IMR-90 (cell line): ENCODE data around the gene NEK5.

Experiments used
- BHLHE40 ChIP-seq: fragments of 150-350 bp; IDR thresholded peaks from 2 replicates; pipeline ENCODE4 v1.6.1; 2016; ENCODE audit warnings: mild to moderate bottlenecking, low read depth, low read length
- CEBPB ChIP-seq: IDR thresholded peaks from 2 replicates; pipeline ENCODE4 v1.6.1; 2012; ENCODE audit warnings: low read depth, low read length, improper control_type of control experiment
- POLR2A ChIP-seq: IDR thresholded peaks from 2 replicates; pipeline ENCODE4 v1.6.1; 2012; ENCODE audit warnings: mild to moderate bottlenecking, low read depth, low read length
- RAD21 ChIP-seq: IDR thresholded peaks from 2 replicates; pipeline ENCODE4 v1.6.1; 2012; ENCODE audit warnings: low read length, improper control_type of control experiment
- RCOR1 ChIP-seq: IDR thresholded peaks from 2 replicates; pipeline ENCODE4 v1.6.1; 2012; ENCODE audit warnings: mild to moderate bottlenecking, low read length, improper control_type of control experiment; ENCODE audit not compliant: insufficient replicate concordance
- RFX5 ChIP-seq: IDR thresholded peaks from 2 replicates; pipeline ENCODE4 v1.8.0; 2012; ENCODE audit warnings: low read depth, mild to moderate bottlenecking, low read length, moderate library complexity
- SMC3 ChIP-seq: fragments of 150-350 bp; IDR thresholded peaks from 2 replicates; pipeline ENCODE4 v1.6.1; 2016; ENCODE audit warnings: low read depth, mild to moderate bottlenecking, antibody characterized with exemption, low read length, moderate library complexity
- TF ChIP-seq, protein P1 (sequence below): conservative IDR thresholded peaks from 2 replicates; pipeline ENCODE4 v1.5.1; 2012; ENCODE audit warnings: mild to moderate bottlenecking, low read depth, low read length, improper control_type of control experiment
- TF ChIP-seq, protein P2 (sequence below): fragments of 150-350 bp; IDR thresholded peaks from 2 replicates; pipeline ENCODE4 v1.6.1; 2017; ENCODE audit warnings: mild to moderate bottlenecking, antibody characterized with exemption, low read length, low read depth
- TF ChIP-seq, protein P3 (sequence below): fragments of 150-350 bp; IDR thresholded peaks from 2 replicates; pipeline ENCODE4 v1.6.1; 2016; ENCODE audit warnings: low read depth, mild to moderate bottlenecking, low read length, moderate library complexity, borderline replicate concordance

DNA sequence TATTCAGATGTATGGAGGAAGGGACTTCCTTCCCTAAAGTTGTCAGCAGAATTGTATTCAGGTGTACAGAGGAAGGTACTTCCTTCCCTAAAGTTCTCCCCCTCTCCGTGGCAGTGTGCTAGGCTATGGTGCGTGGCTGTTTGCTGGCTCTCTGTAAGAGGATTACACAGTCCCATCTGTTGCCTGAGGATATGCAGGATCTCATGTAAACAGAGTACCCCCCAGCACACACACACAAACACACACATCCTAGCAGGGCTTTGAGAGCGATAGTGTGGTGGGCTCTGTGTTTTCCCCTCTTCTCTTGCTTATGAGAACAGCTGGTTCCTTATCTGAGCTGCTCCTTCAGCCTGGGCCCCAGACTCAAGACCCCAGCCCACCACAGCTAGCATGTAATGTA, 10.3 kb downstream of the NEK5 start:
- TF ChIP-seq, protein P1, sequence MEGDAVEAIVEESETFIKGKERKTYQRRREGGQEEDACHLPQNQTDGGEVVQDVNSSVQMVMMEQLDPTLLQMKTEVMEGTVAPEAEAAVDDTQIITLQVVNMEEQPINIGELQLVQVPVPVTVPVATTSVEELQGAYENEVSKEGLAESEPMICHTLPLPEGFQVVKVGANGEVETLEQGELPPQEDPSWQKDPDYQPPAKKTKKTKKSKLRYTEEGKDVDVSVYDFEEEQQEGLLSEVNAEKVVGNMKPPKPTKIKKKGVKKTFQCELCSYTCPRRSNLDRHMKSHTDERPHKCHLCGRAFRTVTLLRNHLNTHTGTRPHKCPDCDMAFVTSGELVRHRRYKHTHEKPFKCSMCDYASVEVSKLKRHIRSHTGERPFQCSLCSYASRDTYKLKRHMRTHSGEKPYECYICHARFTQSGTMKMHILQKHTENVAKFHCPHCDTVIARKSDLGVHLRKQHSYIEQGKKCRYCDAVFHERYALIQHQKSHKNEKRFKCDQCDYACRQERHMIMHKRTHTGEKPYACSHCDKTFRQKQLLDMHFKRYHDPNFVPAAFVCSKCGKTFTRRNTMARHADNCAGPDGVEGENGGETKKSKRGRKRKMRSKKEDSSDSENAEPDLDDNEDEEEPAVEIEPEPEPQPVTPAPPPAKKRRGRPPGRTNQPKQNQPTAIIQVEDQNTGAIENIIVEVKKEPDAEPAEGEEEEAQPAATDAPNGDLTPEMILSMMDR, result no peak
- TF ChIP-seq, protein P2, sequence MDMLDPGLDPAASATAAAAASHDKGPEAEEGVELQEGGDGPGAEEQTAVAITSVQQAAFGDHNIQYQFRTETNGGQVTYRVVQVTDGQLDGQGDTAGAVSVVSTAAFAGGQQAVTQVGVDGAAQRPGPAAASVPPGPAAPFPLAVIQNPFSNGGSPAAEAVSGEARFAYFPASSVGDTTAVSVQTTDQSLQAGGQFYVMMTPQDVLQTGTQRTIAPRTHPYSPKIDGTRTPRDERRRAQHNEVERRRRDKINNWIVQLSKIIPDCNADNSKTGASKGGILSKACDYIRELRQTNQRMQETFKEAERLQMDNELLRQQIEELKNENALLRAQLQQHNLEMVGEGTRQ, result no peak
- no peak for TF ChIP-seq RCOR1
- no peak for TF ChIP-seq CEBPB
- TF ChIP-seq RAD21, result no peak
- TF ChIP-seq POLR2A, result no peak
- no peak for TF ChIP-seq RFX5
- TF ChIP-seq, protein P3, sequence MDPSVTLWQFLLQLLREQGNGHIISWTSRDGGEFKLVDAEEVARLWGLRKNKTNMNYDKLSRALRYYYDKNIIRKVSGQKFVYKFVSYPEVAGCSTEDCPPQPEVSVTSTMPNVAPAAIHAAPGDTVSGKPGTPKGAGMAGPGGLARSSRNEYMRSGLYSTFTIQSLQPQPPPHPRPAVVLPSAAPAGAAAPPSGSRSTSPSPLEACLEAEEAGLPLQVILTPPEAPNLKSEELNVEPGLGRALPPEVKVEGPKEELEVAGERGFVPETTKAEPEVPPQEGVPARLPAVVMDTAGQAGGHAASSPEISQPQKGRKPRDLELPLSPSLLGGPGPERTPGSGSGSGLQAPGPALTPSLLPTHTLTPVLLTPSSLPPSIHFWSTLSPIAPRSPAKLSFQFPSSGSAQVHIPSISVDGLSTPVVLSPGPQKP, result no peak
- no peak for TF ChIP-seq SMC3
- no peak for TF ChIP-seq BHLHE40
